Measurements from ENCODE around the gene SIGLEC15. TPM values are rescaled to one million over a fixed set of nuclear protein-coding genes. Genes with fewer than 3 reads are reported as not detected.

The SIGLEC15 gene
- total RNA-seq, 1 experiment from 2014 or later = 0.13 TPM

DNA sequence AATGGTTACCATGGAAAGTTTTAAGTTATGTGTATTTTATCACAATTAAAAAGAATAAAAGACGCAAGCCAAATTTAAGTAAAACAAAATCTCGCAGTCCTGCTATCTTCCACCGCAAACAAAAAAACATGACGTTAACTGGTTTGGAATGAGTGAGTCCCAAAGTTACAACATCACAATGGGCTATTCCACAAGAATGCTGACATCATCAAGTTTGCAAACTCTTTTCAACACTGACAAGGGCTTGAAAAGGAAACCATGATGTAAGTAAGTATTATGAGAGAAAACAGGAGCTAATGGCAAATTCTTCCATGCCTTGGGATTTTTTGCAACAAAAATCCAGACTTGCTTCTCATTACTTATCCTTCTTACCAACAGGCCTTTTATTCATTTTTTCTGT, 31.1 kb downstream of the SIGLEC15 start:
- Histone ChIP-seq H3K23ac (ENCODE audit: insufficient read length, low read depth, low read length) (no peak overlapping the region), H2BK20ac (ENCODE audit: low read depth, low read length, poor library complexity, severe bottlenecking) (no peak overlapping the region), H2BK12ac (ENCODE audit: insufficient read length, low read depth, low read length) (no peak overlapping the region), H3K9me3 (ENCODE audit: control insufficient read depth, low read depth, low read length) (no peaks in the 10 kb centered on the region), H3K9ac (ENCODE audit: extremely low read depth, insufficient read length, low read length) (no peak overlapping the region), H3K14ac (ENCODE audit: insufficient read depth, low read length) (no peak overlapping the region), H3K27me3 (ENCODE audit: insufficient read depth, low read length) (no peaks in the 10 kb centered on the region), H3T11ph (ENCODE audit: low read length) (no peak overlapping the region), H3K27ac (ENCODE audit: insufficient read length, low read depth, low read length) (no peak overlapping the region), H4K91ac (ENCODE audit: insufficient read length, low read depth, low read length) (no peak overlapping the region), H2BK5ac (ENCODE audit: insufficient read length, low read length) (no peak overlapping the region), H2BK120ac (ENCODE audit: low read depth, low read length, poor library complexity, severe bottlenecking) (no peak overlapping the region), H2BK15ac (ENCODE audit: low read depth, low read length) (no peak overlapping the region), H4K8ac (replicated peaks; ENCODE audit: insufficient read length, low read depth, low read length) (no peak overlapping the region), H2AK5ac (ENCODE audit: insufficient read length, low read length) (no peak overlapping the region), H3K79me1 (ENCODE audit: insufficient read depth, low read depth, low read length, poor library complexity, severe bottlenecking) (no peaks in the 10 kb centered on the region), H4K20me1 (ENCODE audit: control insufficient read depth, insufficient read depth, insufficient read length) (no peaks in the 10 kb centered on the region), H3K4me1 (ENCODE audit: insufficient read depth, low read length) (no peaks in the 10 kb centered on the region), H3K23me2 (ENCODE audit: insufficient read length, low read depth, low read length, poor library complexity, severe bottlenecking) (no peaks in the 10 kb centered on the region), H3K4me2 (ENCODE audit: insufficient read depth, insufficient read length, low read length) (no peak overlapping the region), H3K56ac (ENCODE audit: insufficient read length, low read depth, low read length) (no peak overlapping the region), H3K4ac (ENCODE audit: low read depth, low read length) (no peak overlapping the region), H2AFZ (ENCODE audit: low read length) (no peak overlapping the region), H4K5ac (ENCODE audit: insufficient read length, low read depth, low read length) (no peak overlapping the region), H3K79me2 (ENCODE audit: insufficient read depth, low read length) (no peaks in the 10 kb centered on the region), H3K18ac (ENCODE audit: insufficient read length, low read depth, low read length) (no peak overlapping the region)
- TF ChIP-seq, protein P1, sequence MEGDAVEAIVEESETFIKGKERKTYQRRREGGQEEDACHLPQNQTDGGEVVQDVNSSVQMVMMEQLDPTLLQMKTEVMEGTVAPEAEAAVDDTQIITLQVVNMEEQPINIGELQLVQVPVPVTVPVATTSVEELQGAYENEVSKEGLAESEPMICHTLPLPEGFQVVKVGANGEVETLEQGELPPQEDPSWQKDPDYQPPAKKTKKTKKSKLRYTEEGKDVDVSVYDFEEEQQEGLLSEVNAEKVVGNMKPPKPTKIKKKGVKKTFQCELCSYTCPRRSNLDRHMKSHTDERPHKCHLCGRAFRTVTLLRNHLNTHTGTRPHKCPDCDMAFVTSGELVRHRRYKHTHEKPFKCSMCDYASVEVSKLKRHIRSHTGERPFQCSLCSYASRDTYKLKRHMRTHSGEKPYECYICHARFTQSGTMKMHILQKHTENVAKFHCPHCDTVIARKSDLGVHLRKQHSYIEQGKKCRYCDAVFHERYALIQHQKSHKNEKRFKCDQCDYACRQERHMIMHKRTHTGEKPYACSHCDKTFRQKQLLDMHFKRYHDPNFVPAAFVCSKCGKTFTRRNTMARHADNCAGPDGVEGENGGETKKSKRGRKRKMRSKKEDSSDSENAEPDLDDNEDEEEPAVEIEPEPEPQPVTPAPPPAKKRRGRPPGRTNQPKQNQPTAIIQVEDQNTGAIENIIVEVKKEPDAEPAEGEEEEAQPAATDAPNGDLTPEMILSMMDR (conservative IDR thresholded peaks at IDR 0.05) = no peak
- no peak for DNase-seq
- no peaks in the 10 kb centered on the region for H3K27me3 Mint-ChIP-seq (ENCODE audit: low read depth)
- WGBS (ENCODE audit: extremely low coverage, insufficient read length, low lambda C conversion rate) = no CpG with 5 or more reads among the region's 4 CpGs
- peaks cover 12 to 62% (median 52%) of the 10 kb centered on the region in 3 experiments; a peak in 6 of 7 replicates for H3K36me3 Mint-ChIP-seq (ENCODE audit: insufficient read depth in 1 of 3, low read depth in 3 of 3)
- peaks cover 8% of the 10 kb centered on the region in 2 experiments for H3K4me1 Mint-ChIP-seq
- H3K27ac Mint-ChIP-seq = no peak overlapping the region
- no peak overlapping the region for H3K4me3 Mint-ChIP-seq
- H3K9me3 Mint-ChIP-seq = no peaks in the 10 kb centered on the region

Measured in H9 (cell line).